PC-3 (cell line): Measurements from ENCODE around the gene ISG20. TPM values are rescaled to one million over a fixed set of nuclear protein-coding genes. Genes with fewer than 3 reads are reported as not detected.
A peak's percentile ranks its signal among the peaks of the same experiment; 100 is the strongest.

Source experiments
- ATAC-seq: fragments of 200-7000 bp; cut with Tn5 transposase; 2 replicates; pipeline ENCODE4 v1.9.1; 2020; ENCODE audit warnings: mild to moderate bottlenecking, moderate library complexity
- BruUV-seq: library from RNA; stranded (reverse); fragments of 400-500 nt; replicated peaks from 2 replicates; lab custom pipeline; 2021; lab: Mats Ljungman, UMichigan
- CTCF ChIA-PET: fragments of 300-600 bp; sonication (Branson Sonifier 250); formaldehyde crosslinking; loops from one replicate; lab custom pipeline; 2022; ENCODE audit warnings: antibody characterized with exemption; lab: Charles Lee
- POLR2A ChIA-PET: fragments of 300-600 bp; sonication (Branson Sonifier 250); formaldehyde crosslinking; loops from one replicate; lab custom pipeline; 2022; ENCODE audit warnings: antibody characterized with exemption; ENCODE audit not compliant: unreplicated experiment; lab: Charles Lee
- DNase-seq: peaks from one replicate; pipeline ENCODE4 v3.0.0-alpha.2; 2015
- H2AFZ ChIP-seq: fragments of 300-600 bp; sonication (generic); 2 replicates; pipeline ENCODE4 v1.6.0; 2016; ENCODE audit warnings: antibody characterized with exemption, low read length
- H3F3A ChIP-seq: fragments of 300-600 bp; sonication (generic); one replicate; pipeline ENCODE4 v1.6.0; 2017; ENCODE audit warnings: antibody characterized with exemption, low read length, control low read depth, mild to moderate bottlenecking; ENCODE audit not compliant: unreplicated experiment
- H3K27ac ChIP-seq: fragments of 300-600 bp; sonication (generic); 2 replicates; pipeline ENCODE4 v1.5.1; 2016; ENCODE audit warnings: mild to moderate bottlenecking, low read length
- H3K27me3 ChIP-seq: fragments of 300-600 bp; sonication (generic); 2 replicates; pipeline ENCODE4 v1.6.1; 2016; ENCODE audit warnings: low read length, mixed read lengths
- H3K36me3 ChIP-seq: fragments of 300-600 bp; sonication (generic); 2 replicates; pipeline ENCODE4 v1.6.1; 2016; ENCODE audit warnings: low read depth, mixed run types, low read length, mixed read lengths
- H3K4me1 ChIP-seq: fragments of 300-600 bp; sonication (generic); 2 replicates; pipeline ENCODE4 v1.5.1; 2016; ENCODE audit warnings: low read length; ENCODE audit not compliant: insufficient read depth
- H3K4me2 ChIP-seq: fragments of 300-600 bp; sonication (generic); 2 replicates; pipeline ENCODE4 v1.6.0; 2016; ENCODE audit warnings: low read length
- H3K4me3 ChIP-seq: fragments of 300-600 bp; sonication (generic); 2 replicates; pipeline ENCODE4 v1.5.1; 2016; ENCODE audit warnings: mild to moderate bottlenecking, low read length, mixed read lengths
- H3K79me2 ChIP-seq: fragments of 300-600 bp; sonication (generic); 2 replicates; pipeline ENCODE4 v1.6.1; 2017; ENCODE audit warnings: low read length, mixed read lengths
- H3K9ac ChIP-seq: fragments of 300-600 bp; sonication (generic); 2 replicates; pipeline ENCODE4 v1.6.0; 2016; ENCODE audit warnings: mild to moderate bottlenecking, low read length
- H3K9me2 ChIP-seq: fragments of 300-600 bp; sonication (generic); replicated peaks from 2 replicates; pipeline ENCODE4 v1.6.1; 2016; ENCODE audit warnings: mixed run types, low read length, mixed read lengths
- H3K9me3 ChIP-seq: fragments of 300-600 bp; sonication (generic); 2 replicates; pipeline ENCODE4 v1.6.1; 2016; ENCODE audit warnings: low read length, mixed read lengths
- H4K20me1 ChIP-seq: fragments of 300-600 bp; sonication (generic); 2 replicates; pipeline ENCODE4 v1.6.1; 2016; ENCODE audit warnings: low read length, mixed read lengths
- EZH2 ChIP-seq: fragments of 300-600 bp; sonication (generic); IDR thresholded peaks from one replicate; pipeline ENCODE4 v1.6.1; 2017; ENCODE audit warnings: antibody characterized with exemption, mild to moderate bottlenecking, low read length; ENCODE audit not compliant: unreplicated experiment
- EZH2phosphoT487 ChIP-seq: fragments of 300-600 bp; sonication (generic); IDR thresholded peaks from 2 replicates; pipeline ENCODE4 v1.6.1; 2018; ENCODE audit warnings: mild to moderate bottlenecking, antibody characterized with exemption, low read length, borderline replicate concordance
- intact Hi-C: fragments of 100-400 bp; cut with micrococcal nuclease; formaldehyde crosslinking; loops from 2 replicates; pipeline ENCODE4 v1.9.0; 2023
- total RNA-seq: library from RNA; depleted of rRNA; stranded (reverse); fragments of >200 nt; gene quantifications from 2 replicates; pipeline ENCODE4 v1.2.3, GENCODE V29; 2014
- TF ChIP-seq, protein P1 (sequence below): fragments of 300-600 bp; sonication (generic); conservative IDR thresholded peaks from 2 replicates; pipeline ENCODE4 v1.5.1; 2017; ENCODE audit warnings: antibody characterized with exemption, low read depth, mild to moderate bottlenecking, low read length

Gene ISG20
- total RNA-seq, 1 experiment from 2014 or later = 64.0 TPM

DNA sequence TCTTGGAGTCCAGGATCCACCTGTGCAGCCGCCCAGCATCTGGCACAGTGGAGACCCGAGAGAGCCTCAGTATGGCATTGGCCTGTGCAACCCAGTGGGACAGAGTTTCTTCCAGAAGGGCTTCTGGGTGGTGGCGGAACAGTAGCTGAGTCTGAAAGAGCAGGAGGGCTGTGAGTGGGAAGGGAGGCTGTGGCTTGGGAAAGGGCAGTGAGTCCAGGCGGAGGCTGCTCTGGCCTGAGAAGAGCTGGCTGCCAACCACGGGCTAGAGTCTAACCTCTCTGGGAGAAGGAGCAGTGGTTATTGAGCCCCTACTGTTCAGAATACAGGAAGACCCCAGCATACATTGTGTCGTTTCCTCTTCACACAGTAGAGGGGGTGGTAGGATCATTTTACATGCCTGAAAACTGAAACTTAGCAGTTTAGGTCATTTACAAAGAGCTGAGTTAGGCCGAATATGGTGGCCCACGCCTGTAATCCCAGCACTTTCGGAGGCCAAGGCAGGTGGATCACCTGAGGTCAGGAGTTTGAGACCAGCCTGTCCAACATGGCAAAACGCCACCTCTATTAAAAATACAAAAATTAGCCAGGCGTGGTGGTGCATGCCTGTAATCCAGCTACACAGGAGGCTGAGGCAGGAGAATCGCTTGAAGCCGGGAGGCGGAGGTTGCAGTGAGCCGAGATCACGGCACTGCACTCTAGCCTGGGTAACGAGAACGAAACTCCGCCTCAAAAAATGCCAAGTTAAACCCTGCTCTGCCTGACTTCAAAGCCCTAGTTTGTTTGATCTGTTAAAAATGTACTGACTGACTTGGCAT, 14.5 kb upstream of the ISG20 start:
- H3K4me1 ChIP-seq = peaks cover 61% of the 10 kb centered on the region

DNA sequence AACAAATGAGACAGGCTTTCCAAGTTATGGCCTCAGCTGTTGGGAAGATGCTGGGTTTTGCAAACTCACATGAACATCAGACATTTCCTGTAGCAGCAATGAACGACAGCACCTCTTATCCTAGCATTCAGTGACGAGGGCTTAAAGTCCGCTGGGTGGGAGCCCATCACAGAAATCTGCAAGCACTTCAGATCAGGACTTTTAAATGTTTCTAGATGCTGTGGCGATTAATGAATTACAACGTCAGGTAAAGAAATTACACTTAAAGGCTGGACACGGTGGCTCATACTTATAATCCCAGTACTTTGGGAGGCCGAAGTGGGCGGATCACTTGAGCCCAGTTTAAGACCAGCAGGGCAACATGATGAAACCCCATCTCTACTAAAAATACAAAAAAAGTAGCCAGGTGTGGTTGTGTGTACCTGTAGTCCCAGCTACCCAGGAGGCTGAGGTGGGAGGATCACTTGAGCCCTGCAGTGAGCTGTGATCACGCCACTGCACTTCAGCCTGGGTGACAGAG, 13.8 kb upstream of the ISG20 start:
- no peaks in the 10 kb centered on the region for H3K9me2 ChIP-seq
- DNase-seq (no peak), ATAC-seq (no peak)
- H3K27ac ChIP-seq = 0 out of 2 replicates have a peak overlapping the region, but pooled peaks have one; percentile 98
- peaks cover 68% of the 10 kb centered on the region for H3K4me1 ChIP-seq
- ChIA-PET CTCF (interaction anchor here (0.6 to 1.6 kb wide), 5 partner anchors 10 to 210 kb away, joined by 3 to 17 read pairs (median 4); partner anchors contain the start of genes ISG20, MRPL46 and MRPS11), POLR2A (interaction anchor here (0.6 kb wide), 1 partner anchor 572 kb away, joined by 3 read pairs; no protein-coding TSS in a partner anchor)
- H4K20me1 ChIP-seq = peaks cover 30% of the 10 kb centered on the region; the same call in 1 of the 2 replicates
- BruUV-seq = no TSS peak
- H3F3A ChIP-seq = no peaks in the 10 kb centered on the region
- H2AFZ ChIP-seq = no peak overlapping the region
- peak overlapping the region; percentile 99; the same call in 1 of the 2 replicates for H3K4me2 ChIP-seq
- H3K9ac ChIP-seq = peak overlapping the region; percentile 88; the same call in 1 of the 2 replicates
- no peaks in the 10 kb centered on the region for H3K27me3 ChIP-seq
- peaks cover 50% of the 10 kb centered on the region for H3K36me3 ChIP-seq
- no peaks in the 10 kb centered on the region for H3K9me3 ChIP-seq
- peaks cover 86% of the 10 kb centered on the region for H3K79me2 ChIP-seq
- intact Hi-C loops = loop anchor here (1.0 to 10.0 kb wide), 3 partner anchors 32 to 210 kb away; no protein-coding TSS in a partner anchor
- no peak overlapping the region for H3K4me3 ChIP-seq
- TF ChIP-seq EZH2 = no peak
- no peak for TF ChIP-seq EZH2phosphoT487
- TF ChIP-seq, protein P1, sequence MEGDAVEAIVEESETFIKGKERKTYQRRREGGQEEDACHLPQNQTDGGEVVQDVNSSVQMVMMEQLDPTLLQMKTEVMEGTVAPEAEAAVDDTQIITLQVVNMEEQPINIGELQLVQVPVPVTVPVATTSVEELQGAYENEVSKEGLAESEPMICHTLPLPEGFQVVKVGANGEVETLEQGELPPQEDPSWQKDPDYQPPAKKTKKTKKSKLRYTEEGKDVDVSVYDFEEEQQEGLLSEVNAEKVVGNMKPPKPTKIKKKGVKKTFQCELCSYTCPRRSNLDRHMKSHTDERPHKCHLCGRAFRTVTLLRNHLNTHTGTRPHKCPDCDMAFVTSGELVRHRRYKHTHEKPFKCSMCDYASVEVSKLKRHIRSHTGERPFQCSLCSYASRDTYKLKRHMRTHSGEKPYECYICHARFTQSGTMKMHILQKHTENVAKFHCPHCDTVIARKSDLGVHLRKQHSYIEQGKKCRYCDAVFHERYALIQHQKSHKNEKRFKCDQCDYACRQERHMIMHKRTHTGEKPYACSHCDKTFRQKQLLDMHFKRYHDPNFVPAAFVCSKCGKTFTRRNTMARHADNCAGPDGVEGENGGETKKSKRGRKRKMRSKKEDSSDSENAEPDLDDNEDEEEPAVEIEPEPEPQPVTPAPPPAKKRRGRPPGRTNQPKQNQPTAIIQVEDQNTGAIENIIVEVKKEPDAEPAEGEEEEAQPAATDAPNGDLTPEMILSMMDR = no peak

More for the DNA sequence above, 14.5 kb upstream of the ISG20 start:
- Histone ChIP-seq H2AFZ (no peak overlapping the region), H3K27ac (peak overlapping the region; percentile 98), H3K27me3 (no peaks in the 10 kb centered on the region), H3K9me2 (no peaks in the 10 kb centered on the region), H3F3A (no peaks in the 10 kb centered on the region), H3K9ac (peak overlapping the region; percentile 88), H3K4me2 (peak overlapping the region; percentile 99), H3K79me2 (peaks cover 80% of the 10 kb centered on the region), H3K9me3 (no peaks in the 10 kb centered on the region), H3K36me3 (peaks cover 44% of the 10 kb centered on the region), H4K20me1 (peaks cover 30% of the 10 kb centered on the region; the same call in 1 of the 2 replicates), H3K4me3 (peak overlapping the region; percentile 90)
- TF ChIP-seq EZH2 = no peak
- TF ChIP-seq, protein P1 = peak; percentile 42; the same call in 1 of the 2 replicates
- intact Hi-C loops = loop anchor here (1.0 to 10.0 kb wide), 3 partner anchors 33 to 210 kb away; no protein-coding TSS in a partner anchor
- BruUV-seq = no TSS peak
- ChIA-PET POLR2A (interaction anchor here (0.6 kb wide), 1 partner anchor 573 kb away, joined by 3 read pairs; no protein-coding TSS in a partner anchor), CTCF (interaction anchor here (0.6 to 1.6 kb wide), 5 partner anchors 11 to 211 kb away, joined by 3 to 17 read pairs (median 4); partner anchors contain the start of genes ISG20, MRPL46 and MRPS11)
- ATAC-seq (no peak), DNase-seq (no peak)
